Measurements from ENCODE around the gene LITAF.
A peak's percentile ranks its signal among the peaks of the same experiment; 100 is the strongest.

LITAF gene

GRCh38 chr16:11597235-11598095 is 10.7 kb upstream of the LITAF start (continued):
- TF ChIP-seq ZNF704 (tag by site-specific recombination; IDR thresholded peaks at IDR 0.05) (no peak), HIC1 (tag by site-specific recombination; IDR thresholded peaks at IDR 0.05) (0 out of 2 replicates have a peak, but pooled peaks have one; percentile 26), ZNF558 (tag by site-specific recombination; IDR thresholded peaks at IDR 0.05) (no peak), ZNF768 (tag by site-specific recombination; IDR thresholded peaks at IDR 0.05) (peak; percentile 93; the same call in 1 of the 2 replicates)

- no peaks in the 10 kb centered on the region for H3K36me3 ChIP-seq (ENCODE audit: control insufficient read depth in 2 of 2, insufficient read depth in 1 of 2, low read length in 2 of 2)
- H3K4me3 ChIP-seq (ENCODE audit: low read depth, low read length): no peak overlapping the region
- no peak overlapping the region for H3K27ac ChIP-seq (ENCODE audit: extremely low read depth, low read depth, low read length)
- ChIA-PET POLR2A (interaction anchor here (1.8 kb wide), 1 partner anchor 10 kb away, joined by 8 read pairs; the partner anchor contains the start of gene LITAF), CTCF (interaction anchor here (1.0 to 1.5 kb wide), 4 partner anchors 9 to 188 kb away, joined by 3 to 5 read pairs (median 3); no protein-coding TSS in a partner anchor)
- no peaks in the 10 kb centered on the region for H3K9me3 ChIP-seq (ENCODE audit: control insufficient read depth, insufficient read depth, low read depth, low read length)
- TF ChIP-seq ZNF146 (tag by site-specific recombination; IDR thresholded peaks at IDR 0.05) (no peak), ZNF239 (tag by site-specific recombination; IDR thresholded peaks at IDR 0.05) (no peak), BCL11A (tag by site-specific recombination; IDR thresholded peaks at IDR 0.05; ENCODE audit: low read depth) (no peak), ZNF398 (tag by site-specific recombination; IDR thresholded peaks at IDR 0.05) (no peak), ZNF433 (tag by site-specific recombination; IDR thresholded peaks at IDR 0.05; ENCODE audit: low read depth) (no peak), ZNF366 (tag by site-specific recombination; conservative IDR thresholded peaks at IDR 0.05) (0 out of 2 replicates have a peak, but pooled peaks have one; percentile 11), PRDM1 (tag by site-specific recombination; IDR thresholded peaks at IDR 0.05) (no peak), ZFP3 (tag by site-specific recombination; IDR thresholded peaks at IDR 0.05; ENCODE audit: low read depth) (no peak)
- peaks cover 5% of the 10 kb centered on the region; the same call in 1 of the 2 replicates for H3K4me1 ChIP-seq (ENCODE audit: control insufficient read depth, insufficient read depth, low read length)
Measured at GRCh38 chr16:11596572-11597226, 10.0 kb upstream of the LITAF start.

GRCh38 chr16:11593581-11593980 is 6.9 kb upstream of the LITAF start:
- CTCF ChIA-PET: no interaction called here
- no peak for TF ChIP-seq ZNF155 (tag by site-specific recombination; IDR thresholded peaks at IDR 0.05)
- no peak for TF ChIP-seq ZNF521 (tag by site-specific recombination; IDR thresholded peaks at IDR 0.05)
- no peak for TF ChIP-seq ZNF19 (tag by site-specific recombination; IDR thresholded peaks at IDR 0.05; ENCODE audit: low read depth)
- TF ChIP-seq ZFP41 (tag by site-specific recombination; IDR thresholded peaks at IDR 0.05; ENCODE audit: borderline replicate concordance): no peak
- TF ChIP-seq ZNF133 (tag by site-specific recombination; IDR thresholded peaks at IDR 0.05): no peak
- TF ChIP-seq KLF17 (tag by site-specific recombination; IDR thresholded peaks at IDR 0.05): no peak
- TF ChIP-seq ZNF776 (tag by site-specific recombination; IDR thresholded peaks at IDR 0.05; ENCODE audit: borderline replicate concordance): no peak
- no peak for TF ChIP-seq ZNF398 (tag by site-specific recombination; IDR thresholded peaks at IDR 0.05)
- no peak for TF ChIP-seq ZNF248 (tag by site-specific recombination; IDR thresholded peaks at IDR 0.05)
- no peak for TF ChIP-seq ELK4 (IDR thresholded peaks at IDR 0.05; ENCODE audit: borderline replicate concordance, low read depth, low read length)
- TF ChIP-seq ZNF791 (tag by site-specific recombination; IDR thresholded peaks at IDR 0.05): no peak

More at GRCh38 chr16:11593581-11593980, 6.9 kb upstream of the LITAF start:
- Histone ChIP-seq H3K9me3 (ENCODE audit: control insufficient read depth, insufficient read depth, low read depth, low read length) (no peaks in the 10 kb centered on the region), H3K27ac (ENCODE audit: extremely low read depth, low read depth, low read length) (no peak overlapping the region), H3K4me3 (ENCODE audit: low read depth, low read length) (no peak overlapping the region), H3K4me1 (ENCODE audit: control insufficient read depth, insufficient read depth, low read length) (peaks cover 5% of the 10 kb centered on the region; the same call in 1 of the 2 replicates), H3K36me3 (ENCODE audit: control insufficient read depth in 2 of 2, insufficient read depth in 1 of 2, low read length in 2 of 2) (no peaks in the 10 kb centered on the region)
- POLR2A ChIA-PET: no interaction called here
